Lower leg skin (tissue), 4 donors: ENCODE results near the gene ETHE1. TPM values are rescaled to one million over a fixed set of nuclear protein-coding genes. Genes with fewer than 3 reads are reported as not detected.

Source experiments
- DNase-seq, 2 donors: peaks; one replicate each; pipeline ENCODE4 v3.0.0-alpha.2; 2019; ENCODE audit warnings: low spot score in 2 of 2
- H3K4me3 ChIP-seq: fragments of 200-600 bp; sonication (generic); 2 replicates; pipeline ENCODE4 v1.5.1; 2017; ENCODE audit warnings: mild to moderate bottlenecking, low read depth; ENCODE audit not compliant: poor library complexity, severe bottlenecking
- CTCF ChIP-seq, 3 donors: fragments of 450-650 bp; IDR thresholded peaks; one replicate each; pipeline ENCODE4 v1.5.1; 2016; ENCODE audit warnings: antibody characterized with exemption in 3 of 3, mild to moderate bottlenecking in 3 of 3, moderate library complexity in 2 of 3
- POLR2A ChIP-seq, 2 donors: fragments of 450-650 bp; IDR thresholded peaks; one replicate each; pipeline ENCODE4 v1.6.1; 2016 to 2017; ENCODE audit warnings: antibody characterized with exemption in 2 of 2, mild to moderate bottlenecking in 1 of 2, moderate library complexity in 1 of 2
- WGBS, 2 donors: methylation state at CpG; one replicate each; pipeline ENCODE4 v1.1.5; 2018; 5-methylcytosine and 5-hydroxymethylcytosine counted together
- intact Hi-C: fragments of 100-400 bp; cut with DNase I; formaldehyde crosslinking; loops from one replicate; pipeline ENCODE4 v1.15.0; 2023; ENCODE audit warnings: low total_unique reads
- total RNA-seq, 4 donors: library from RNA; depleted of rRNA; stranded (reverse); fragments of >200 nt; gene quantifications; one replicate each; pipeline ENCODE4 v1.1.0, GENCODE V29; 2016

Gene ETHE1
- total RNA-seq, 4 donors from 2014 or later = 63.4 to 79.3 (median 72.8) TPM

- H3K4me3 ChIP-seq = no peak overlapping the region
- no peak for TF ChIP-seq CTCF (IDR thresholded peaks at IDR 0.05)
- TF ChIP-seq POLR2A (IDR thresholded peaks at IDR 0.05) = no peak
- DNase-seq = no peak
- intact Hi-C loops = no loop called here
- 93 to 94% methylated on average over 15 of the region's 15 CpGs for WGBS, 2 donors
Measured at GRCh38 chr19:43479226-43479625, 47.8 kb downstream of the ETHE1 start.

GRCh38 chr19:43478323-43478722, 48.7 kb downstream of the ETHE1 start:
- no peak for DNase-seq
- intact Hi-C loops = no loop called here
- 92 to 98% methylated on average over 3 of the region's 3 CpGs for WGBS, 2 donors
- no peak for TF ChIP-seq CTCF (IDR thresholded peaks at IDR 0.05)
- TF ChIP-seq POLR2A (IDR thresholded peaks at IDR 0.05) = no peak
- H3K4me3 ChIP-seq = no peak overlapping the region

- intact Hi-C loops = no loop called here
- DNase-seq = no peak
- no peak overlapping the region for H3K4me3 ChIP-seq
- TF ChIP-seq CTCF (IDR thresholded peaks at IDR 0.05) = no peak
- no peak for TF ChIP-seq POLR2A (IDR thresholded peaks at IDR 0.05)
Measured at GRCh38 chr19:43476606-43477005, 50.4 kb downstream of the ETHE1 start.

- 4% methylated on average over 43 to 44 of the region's 46 CpGs for WGBS, 2 donors
- DNase-seq = peak; percentile 92 to 99
- no peak overlapping the region for H3K4me3 ChIP-seq
- intact Hi-C loops = no loop called here
- TF ChIP-seq CTCF (IDR thresholded peaks at IDR 0.05) (no peak), POLR2A (IDR thresholded peaks at IDR 0.05) (no peak)
Measured at GRCh38 chr19:43474986-43475705, 51.9 kb downstream of the ETHE1 start.

GRCh38 chr19:43474487-43474886, 52.5 kb downstream of the ETHE1 start:
- TF ChIP-seq CTCF (IDR thresholded peaks at IDR 0.05) (no peak), POLR2A (IDR thresholded peaks at IDR 0.05) (no peak)
- 66 to 71% methylated on average over 4 of the region's 4 CpGs for WGBS, 2 donors
- no peak overlapping the region for H3K4me3 ChIP-seq
- DNase-seq = no peak
- intact Hi-C loops = no loop called here

GRCh38 chr19:43471091-43471490, 55.9 kb downstream of the ETHE1 start:
- 56 to 65% methylated on average over 5 of the region's 5 CpGs for WGBS, 2 donors
- H3K4me3 ChIP-seq = no peak overlapping the region
- DNase-seq = peak in 1 of 2 donors; percentile 37

More at GRCh38 chr19:43471091-43471490, 55.9 kb downstream of the ETHE1 start:
- intact Hi-C loops = no loop called here
- TF ChIP-seq POLR2A (IDR thresholded peaks at IDR 0.05) = no peak
- no peak for TF ChIP-seq CTCF (IDR thresholded peaks at IDR 0.05)
